Memory B cell (primary cell): Measurements from ENCODE around the gene SPTBN1.

Source experiments
- ATAC-seq: fragments of 150-1000 bp; cut with Tn5 transposase; 2 replicates; pipeline ENCODE4 v1.10.0; 2021; ENCODE audit warnings: low read depth, mild to moderate bottlenecking, moderate library complexity
- DNase-seq, 2 donors: peaks; one replicate each; pipeline ENCODE4 v3.0.0; 2022; ENCODE audit warnings: low spot score in 2 of 2
- H3K27ac Mint-ChIP-seq: one replicate; pipeline ENCODE4 v1.8.0; 2022; ENCODE audit warnings: mild to moderate bottlenecking, moderate library complexity, mixed read lengths
- H3K27me3 Mint-ChIP-seq: one replicate; pipeline ENCODE4 v1.8.0; 2022; ENCODE audit warnings: mixed read lengths
- H3K36me3 Mint-ChIP-seq: one replicate; pipeline ENCODE4 v1.8.0; 2022; ENCODE audit warnings: mild to moderate bottlenecking, mixed read lengths
- H3K4me1 Mint-ChIP-seq: one replicate; pipeline ENCODE4 v1.8.0; 2022; ENCODE audit warnings: mixed read lengths
- H3K4me3 Mint-ChIP-seq: one replicate; pipeline ENCODE4 v1.8.0; 2022; ENCODE audit warnings: mild to moderate bottlenecking, moderate library complexity, mixed read lengths
- H3K9me3 Mint-ChIP-seq: one replicate; pipeline ENCODE4 v1.8.0; 2022; ENCODE audit warnings: mixed read lengths

The SPTBN1 gene

GRCh38 chr2:54635554-54636152 lies 179.5 kb downstream of the SPTBN1 start:
- H3K27me3 Mint-ChIP-seq = no peaks in the 10 kb centered on the region
- H3K4me3 Mint-ChIP-seq = peak overlapping the region; percentile 57
- H3K9me3 Mint-ChIP-seq = no peaks in the 10 kb centered on the region
- H3K4me1 Mint-ChIP-seq = peaks cover 34% of the 10 kb centered on the region
- H3K36me3 Mint-ChIP-seq = peaks cover 25% of the 10 kb centered on the region
- H3K27ac Mint-ChIP-seq = peak overlapping the region; percentile 93
- ATAC-seq (no peak), DNase-seq (no peak)

DNA sequence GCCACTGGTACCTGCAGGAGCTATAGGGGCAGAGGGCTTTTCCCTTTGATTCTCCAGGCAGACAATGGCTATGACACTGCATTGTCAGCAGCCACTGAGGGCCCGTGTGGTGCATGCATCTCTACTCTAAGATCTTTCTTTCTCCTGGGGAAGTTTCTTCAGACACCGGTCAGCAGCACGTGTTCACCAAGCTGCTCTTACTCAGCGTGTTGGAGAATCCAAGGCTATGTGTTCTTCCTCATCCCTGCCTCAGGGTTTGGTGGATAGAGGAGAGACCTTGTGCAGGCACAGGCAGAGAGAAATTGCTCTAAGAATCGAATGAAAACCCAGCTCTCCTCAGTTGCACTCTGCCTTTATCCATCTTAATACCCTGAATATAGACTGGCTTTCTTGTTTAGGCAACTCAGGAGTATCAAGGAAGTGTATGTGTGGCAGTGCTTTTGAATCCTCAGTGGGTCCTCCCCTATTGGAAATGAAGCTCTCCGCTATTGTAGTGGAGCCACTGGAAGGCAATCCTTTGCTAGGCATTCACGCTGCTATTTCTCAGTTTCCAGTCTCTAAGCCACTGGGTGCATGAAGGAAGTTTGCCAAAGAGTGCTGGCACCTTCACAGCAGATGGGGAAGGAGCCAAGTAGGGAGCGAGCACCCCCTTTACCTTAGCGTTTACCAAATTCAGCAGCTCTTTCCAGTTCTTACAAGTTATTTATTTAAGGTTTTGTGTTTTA lies 180.4 kb downstream of the SPTBN1 start:
- Mint-ChIP-seq H3K9me3 (no peaks in the 10 kb centered on the region), H3K27ac (no peak overlapping the region), H3K36me3 (peaks cover 25% of the 10 kb centered on the region), H3K4me3 (no peak overlapping the region), H3K27me3 (no peaks in the 10 kb centered on the region), H3K4me1 (peaks cover 34% of the 10 kb centered on the region)
- DNase-seq (no peak), ATAC-seq (no peak)

GRCh38 chr2:54638103-54638502 lies 182.0 kb downstream of the SPTBN1 start:
- H3K36me3 Mint-ChIP-seq = peaks cover 28% of the 10 kb centered on the region
- peaks cover 29% of the 10 kb centered on the region for H3K4me1 Mint-ChIP-seq
- ATAC-seq (peak; percentile 56), DNase-seq (no peak)
- H3K4me3 Mint-ChIP-seq = no peak overlapping the region
- peak overlapping the region; percentile 38 for H3K27ac Mint-ChIP-seq
- no peaks in the 10 kb centered on the region for H3K27me3 Mint-ChIP-seq
- H3K9me3 Mint-ChIP-seq = no peaks in the 10 kb centered on the region

DNA sequence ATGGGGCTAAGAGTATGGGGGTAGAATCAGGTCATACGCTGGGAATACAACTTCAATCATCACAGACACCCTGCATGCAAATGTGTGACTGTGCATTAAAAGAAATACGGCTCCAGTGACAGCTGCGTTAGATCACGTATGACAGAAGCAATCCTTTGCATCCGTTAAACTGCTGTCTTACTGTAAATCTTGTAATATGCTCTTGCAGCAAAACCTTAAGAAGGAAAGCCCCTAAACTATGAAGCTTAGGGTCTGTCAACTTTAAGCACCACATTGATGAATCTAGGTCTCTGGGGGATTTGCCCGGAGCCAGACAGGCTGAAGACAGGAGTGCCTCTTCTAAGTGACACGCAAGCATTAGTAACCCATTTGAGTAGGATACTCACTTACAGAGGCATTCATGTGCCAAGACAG lies 182.7 kb downstream of the SPTBN1 start:
- H3K4me1 Mint-ChIP-seq = peaks cover 29% of the 10 kb centered on the region
- ATAC-seq (no peak), DNase-seq (no peak)
- H3K4me3 Mint-ChIP-seq = no peak overlapping the region
- H3K27ac Mint-ChIP-seq = no peak overlapping the region
- no peaks in the 10 kb centered on the region for H3K27me3 Mint-ChIP-seq
- H3K9me3 Mint-ChIP-seq = no peaks in the 10 kb centered on the region
- H3K36me3 Mint-ChIP-seq = peaks cover 28% of the 10 kb centered on the region

DNA sequence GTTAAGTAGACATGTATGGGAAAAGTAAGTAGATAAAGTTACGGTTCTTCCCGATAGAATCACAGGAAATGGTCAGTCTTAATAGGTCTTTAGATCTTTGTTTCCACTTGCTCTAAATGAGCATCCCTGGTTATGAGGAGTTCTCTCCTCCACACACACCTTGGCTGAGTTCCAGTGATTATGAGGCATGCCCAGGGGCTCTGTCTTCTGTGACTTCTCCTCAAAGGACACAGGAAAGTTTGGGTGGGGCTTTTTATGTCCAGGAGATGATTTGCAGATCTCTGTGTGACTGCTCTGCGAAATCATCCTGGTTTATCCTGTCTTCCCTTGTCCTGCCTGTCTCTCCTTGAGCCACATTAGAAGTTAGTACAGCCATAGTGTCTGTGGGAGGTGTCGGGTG lies 183.5 kb downstream of the SPTBN1 start:
- Mint-ChIP-seq H3K9me3 (no peaks in the 10 kb centered on the region), H3K4me3 (no peak overlapping the region), H3K27ac (no peak overlapping the region), H3K36me3 (peaks cover 33% of the 10 kb centered on the region), H3K4me1 (peaks cover 22% of the 10 kb centered on the region), H3K27me3 (no peaks in the 10 kb centered on the region)
- ATAC-seq (no peak), DNase-seq (no peak)

DNA sequence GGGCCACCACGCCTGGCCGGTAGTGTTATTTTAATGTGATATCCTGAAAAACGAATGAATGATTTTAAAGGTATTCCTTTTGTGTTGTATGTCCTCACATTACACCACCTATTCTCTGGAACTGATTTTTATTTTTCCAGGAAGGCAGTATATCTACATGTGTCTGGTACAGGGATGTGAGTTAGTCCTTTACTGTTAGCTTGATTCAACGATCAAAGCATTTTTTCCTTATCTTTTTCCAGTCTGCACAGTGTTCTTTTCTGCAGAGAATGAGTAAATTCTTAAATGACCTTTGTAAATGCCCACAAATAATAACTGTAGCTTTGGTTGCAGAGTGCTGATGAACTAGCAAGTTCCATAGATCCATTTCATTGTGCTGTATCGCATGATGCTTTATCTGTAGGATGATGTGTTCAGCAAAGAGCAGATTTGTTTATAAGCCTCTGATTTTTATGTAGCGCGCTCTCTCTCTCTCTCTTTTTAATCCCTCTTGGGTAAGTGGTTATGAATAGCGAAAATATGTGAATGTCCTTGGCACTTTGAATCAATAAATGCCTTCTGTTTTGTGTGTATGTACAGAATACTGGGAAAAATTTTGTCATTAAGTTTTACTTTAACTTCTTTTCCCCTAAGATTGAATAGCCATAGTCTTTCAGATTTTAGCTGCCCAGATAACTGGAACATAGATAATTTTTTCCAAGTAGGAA lies 184.9 kb downstream of the SPTBN1 start:
- Mint-ChIP-seq H3K9me3 (no peaks in the 10 kb centered on the region), H3K27me3 (no peaks in the 10 kb centered on the region), H3K27ac (peak overlapping the region; percentile 69), H3K36me3 (peaks cover 42% of the 10 kb centered on the region), H3K4me1 (peaks cover 11% of the 10 kb centered on the region), H3K4me3 (no peak overlapping the region)
- DNase-seq (no peak), ATAC-seq (no peak)

DNA sequence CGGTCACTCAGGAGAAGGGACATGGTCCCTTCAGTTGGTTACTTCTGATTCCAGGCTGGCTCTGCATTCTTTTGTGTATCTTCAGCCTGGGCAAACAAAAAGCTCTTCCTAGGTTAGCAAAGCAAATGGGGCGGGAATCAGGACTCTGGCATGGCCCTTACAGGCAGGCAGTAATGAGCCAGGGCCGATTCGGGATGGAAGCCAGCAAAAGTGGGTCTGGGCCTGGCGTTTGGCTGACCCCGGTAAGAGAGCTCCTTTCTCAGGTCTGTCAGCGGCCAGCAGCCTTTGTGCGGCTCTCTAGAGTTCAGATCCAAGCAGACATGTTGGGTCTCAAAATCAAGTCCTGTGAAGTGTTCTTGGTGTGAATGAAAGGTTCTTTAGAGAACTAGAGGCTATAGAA lies 185.9 kb downstream of the SPTBN1 start:
- Mint-ChIP-seq H3K27me3 (no peaks in the 10 kb centered on the region), H3K27ac (peak overlapping the region; percentile 69), H3K9me3 (no peaks in the 10 kb centered on the region), H3K36me3 (peaks cover 46% of the 10 kb centered on the region), H3K4me1 (peaks cover 9% of the 10 kb centered on the region), H3K4me3 (no peak overlapping the region)
- ATAC-seq = no peak
- DNase-seq = no peak

- Mint-ChIP-seq H3K4me3 (no peak overlapping the region), H3K9me3 (no peaks in the 10 kb centered on the region), H3K4me1 (peaks cover 7% of the 10 kb centered on the region), H3K27ac (peak overlapping the region; percentile 69), H3K27me3 (no peaks in the 10 kb centered on the region), H3K36me3 (peaks cover 54% of the 10 kb centered on the region)
- ATAC-seq (no peak), DNase-seq (no peak)
These were observed 186.7 kb downstream of the SPTBN1 start for GRCh38 chr2:54642677-54643430.

- ATAC-seq = no peak
- Mint-ChIP-seq H3K4me1 (no peaks in the 10 kb centered on the region), H3K27ac (no peak overlapping the region), H3K9me3 (no peaks in the 10 kb centered on the region), H3K36me3 (peaks cover 61% of the 10 kb centered on the region), H3K27me3 (no peaks in the 10 kb centered on the region), H3K4me3 (no peak overlapping the region)
- DNase-seq = no peak
These were observed 188.1 kb downstream of the SPTBN1 start for GRCh38 chr2:54644236-54644635.

DNA sequence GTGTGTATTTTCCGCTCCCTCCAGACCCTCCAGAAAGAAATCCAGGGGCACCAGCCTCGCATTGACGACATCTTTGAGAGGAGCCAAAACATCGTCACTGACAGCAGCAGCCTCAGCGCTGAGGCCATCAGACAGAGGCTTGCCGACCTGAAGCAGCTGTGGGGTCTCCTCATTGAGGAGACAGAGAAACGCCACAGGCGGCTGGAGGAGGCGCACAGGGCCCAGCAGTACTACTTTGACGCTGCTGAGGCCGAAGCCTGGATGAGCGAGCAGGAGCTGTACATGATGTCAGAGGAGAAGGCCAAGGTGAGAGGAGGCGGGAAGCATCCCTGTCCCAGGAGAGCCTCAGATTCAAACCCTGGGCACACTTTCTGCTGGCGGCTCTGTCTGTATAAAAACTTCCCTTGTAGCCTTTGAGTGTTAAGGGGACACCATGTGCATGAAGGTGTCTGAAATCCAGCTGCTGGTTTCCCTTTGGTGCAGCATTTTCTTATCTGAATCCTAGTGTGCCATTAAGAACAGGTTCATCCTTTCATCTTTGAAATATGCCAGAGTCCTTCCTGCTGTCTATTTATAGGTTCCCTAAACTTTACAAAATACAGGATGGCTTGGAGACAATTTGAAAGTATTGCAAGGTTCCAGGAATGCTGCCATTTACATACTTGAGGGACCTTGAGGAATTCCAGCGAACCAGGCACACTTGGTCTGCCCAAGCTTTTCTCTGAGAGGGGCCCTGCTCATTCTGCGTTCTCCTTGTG lies 190.2 kb downstream of the SPTBN1 start:
- Mint-ChIP-seq H3K27ac (no peak overlapping the region), H3K27me3 (no peaks in the 10 kb centered on the region), H3K36me3 (peaks cover 57% of the 10 kb centered on the region), H3K4me1 (no peaks in the 10 kb centered on the region), H3K9me3 (no peaks in the 10 kb centered on the region), H3K4me3 (no peak overlapping the region)
- no peak for DNase-seq
- ATAC-seq = no peak

GRCh38 chr2:54648256-54648655 lies 192.1 kb downstream of the SPTBN1 start:
- DNase-seq (no peak), ATAC-seq (no peak)
- Mint-ChIP-seq H3K4me1 (peaks cover 2% of the 10 kb centered on the region), H3K27me3 (no peaks in the 10 kb centered on the region), H3K4me3 (no peak overlapping the region), H3K27ac (peak overlapping the region; percentile 67), H3K9me3 (no peaks in the 10 kb centered on the region), H3K36me3 (peaks cover 57% of the 10 kb centered on the region)

DNA sequence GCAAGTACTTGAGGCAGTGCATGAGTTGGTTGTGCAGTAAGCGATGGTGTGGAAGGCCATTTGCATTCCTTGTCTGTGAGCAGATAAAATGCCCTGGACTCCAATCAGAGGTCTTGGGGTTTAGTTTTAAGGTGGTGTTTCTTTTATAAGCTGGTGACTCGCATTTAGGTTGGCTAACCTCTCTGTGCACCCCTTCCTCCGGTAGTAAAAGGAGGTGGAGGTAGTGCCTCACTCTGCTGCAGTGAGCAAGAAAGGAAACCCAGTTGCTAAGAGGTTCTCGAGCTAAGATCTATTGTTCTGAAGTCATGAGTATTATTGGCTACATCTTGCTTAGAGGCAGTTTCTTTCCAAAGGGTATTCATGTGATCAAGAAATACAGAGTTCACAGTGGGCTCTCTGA lies 193.1 kb downstream of the SPTBN1 start:
- Mint-ChIP-seq H3K4me1 (peaks cover 2% of the 10 kb centered on the region), H3K4me3 (no peak overlapping the region), H3K27me3 (no peaks in the 10 kb centered on the region), H3K36me3 (peaks cover 52% of the 10 kb centered on the region), H3K27ac (peak overlapping the region; percentile 67), H3K9me3 (no peaks in the 10 kb centered on the region)
- no peak for DNase-seq
- ATAC-seq = no peak

- peaks cover 2% of the 10 kb centered on the region for H3K4me1 Mint-ChIP-seq
- peak overlapping the region; percentile 67 for H3K27ac Mint-ChIP-seq
- H3K27me3 Mint-ChIP-seq = no peaks in the 10 kb centered on the region
- H3K4me3 Mint-ChIP-seq = no peak overlapping the region
- DNase-seq (no peak), ATAC-seq (no peak)
- no peaks in the 10 kb centered on the region for H3K9me3 Mint-ChIP-seq
- H3K36me3 Mint-ChIP-seq = peaks cover 50% of the 10 kb centered on the region
These were observed 193.5 kb downstream of the SPTBN1 start for GRCh38 chr2:54649633-54650032.
